ENCODE data around the gene UNC13D.

DNA sequence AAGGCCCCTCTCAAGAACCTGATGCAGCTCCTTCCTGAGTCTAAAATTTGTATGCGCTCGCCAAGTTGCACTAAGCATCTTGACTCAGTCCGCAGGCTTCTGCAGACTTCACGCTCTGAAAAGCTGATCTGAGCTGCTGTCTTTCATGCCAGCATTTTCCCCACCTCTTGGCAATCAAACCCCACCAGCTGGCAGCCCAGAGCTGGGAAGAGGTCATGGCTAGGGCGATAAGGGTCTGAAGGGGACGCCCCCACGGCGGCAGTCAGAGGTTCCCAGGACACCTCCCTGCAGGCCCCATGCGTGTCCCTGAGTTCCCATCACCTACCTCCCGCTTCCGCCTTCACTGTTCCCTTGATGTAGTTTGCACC is 5.1 kb upstream of the UNC13D start:
- TF ChIP-seq POLR2A (IDR thresholded peaks at IDR 0.05; ENCODE audit: low read depth, low read length) (no peak), ELK1 (IDR thresholded peaks at IDR 0.05; ENCODE audit: borderline replicate concordance, low read depth, low read length) (no peak), CTCF (conservative IDR thresholded peaks at IDR 0.05; ENCODE audit: low read depth, low read length) (no peak), CEBPB (IDR thresholded peaks at IDR 0.05; ENCODE audit: low read depth, low read length) (no peak), BHLHE40 (IDR thresholded peaks at IDR 0.05; ENCODE audit: low read depth, low read length) (no peak), USF2 (IDR thresholded peaks at IDR 0.05; ENCODE audit: low read depth, low read length) (no peak), NFE2L2 (IDR thresholded peaks at IDR 0.05; ENCODE audit: low read depth, low read length) (no peak), RFX5 (IDR thresholded peaks at IDR 0.05; ENCODE audit: low read depth, low read length) (no peak), SMC3 (IDR thresholded peaks at IDR 0.05; ENCODE audit: low read depth, low read length) (no peak), MAFK (IDR thresholded peaks at IDR 0.05; ENCODE audit: low read depth, low read length) (no peak), RCOR1 (IDR thresholded peaks at IDR 0.05; ENCODE audit: insufficient replicate concordance, low read length) (no peak)

Measured in IMR-90 (cell line).